ENCODE measurements around the gene KLHDC7B.

- no peak for TF ChIP-seq POLR2A (IDR thresholded peaks at IDR 0.05; ENCODE audit: low read depth, low read length)
- TF ChIP-seq POLR2AphosphoS5 (IDR thresholded peaks at IDR 0.05; ENCODE audit: low read depth, low read length): no peak
- no peak for TF ChIP-seq TAF1 (IDR thresholded peaks at IDR 0.05; ENCODE audit: low read depth, low read length)
- no peak for TF ChIP-seq SPI1 (IDR thresholded peaks at IDR 0.05; ENCODE audit: low read depth, low read length)
Measured at GRCh38 chr22:50560034-50560433, 14.3 kb downstream of the KLHDC7B start.
